ENCODE measurements around the gene LGALS7.

- no peak for TF ChIP-seq TCF12 (IDR thresholded peaks at IDR 0.05; ENCODE audit: low read depth)
- no peak for TF ChIP-seq EGR1 (IDR thresholded peaks at IDR 0.05)
- TF ChIP-seq TAF1 (IDR thresholded peaks at IDR 0.05; ENCODE audit: low read depth), result no peak
Observed at GRCh38 chr19:38765214-38765613, 8.1 kb downstream of the LGALS7 start.
